HG03565 (cell line): ENCODE data around the gene CHKB.

ENCODE experiments used
- ATAC-seq: cut with Tn5 transposase; IDR thresholded peaks from one replicate; pipeline ENCODE4 v1.9.1; 2021; ENCODE audit warnings: mild to moderate bottlenecking, moderate library complexity; ENCODE audit not compliant: unreplicated experiment

The CHKB gene

GRCh38 chr22:50575426-50575941 lies 7.2 kb downstream of the CHKB start:
- no peak for ATAC-seq

DNA sequence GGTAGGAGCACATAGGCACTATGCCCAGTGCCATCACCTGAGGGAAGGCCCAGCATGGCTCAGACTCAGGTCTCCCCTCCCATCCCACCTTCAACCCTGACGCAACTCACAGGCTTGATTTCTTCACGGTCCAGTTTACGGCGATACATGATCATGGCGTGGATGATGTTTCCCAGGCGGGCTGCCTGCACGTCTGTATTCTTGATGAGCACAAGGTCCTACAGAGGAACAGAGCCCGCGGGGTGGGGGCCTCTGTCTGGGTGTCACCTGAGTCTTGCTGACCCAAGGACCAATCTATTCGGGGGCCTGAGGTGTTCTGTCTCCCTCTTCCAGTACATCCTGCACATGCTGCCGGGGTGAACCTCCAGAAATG lies 8.3 kb downstream of the CHKB start:
- no peak for ATAC-seq

DNA sequence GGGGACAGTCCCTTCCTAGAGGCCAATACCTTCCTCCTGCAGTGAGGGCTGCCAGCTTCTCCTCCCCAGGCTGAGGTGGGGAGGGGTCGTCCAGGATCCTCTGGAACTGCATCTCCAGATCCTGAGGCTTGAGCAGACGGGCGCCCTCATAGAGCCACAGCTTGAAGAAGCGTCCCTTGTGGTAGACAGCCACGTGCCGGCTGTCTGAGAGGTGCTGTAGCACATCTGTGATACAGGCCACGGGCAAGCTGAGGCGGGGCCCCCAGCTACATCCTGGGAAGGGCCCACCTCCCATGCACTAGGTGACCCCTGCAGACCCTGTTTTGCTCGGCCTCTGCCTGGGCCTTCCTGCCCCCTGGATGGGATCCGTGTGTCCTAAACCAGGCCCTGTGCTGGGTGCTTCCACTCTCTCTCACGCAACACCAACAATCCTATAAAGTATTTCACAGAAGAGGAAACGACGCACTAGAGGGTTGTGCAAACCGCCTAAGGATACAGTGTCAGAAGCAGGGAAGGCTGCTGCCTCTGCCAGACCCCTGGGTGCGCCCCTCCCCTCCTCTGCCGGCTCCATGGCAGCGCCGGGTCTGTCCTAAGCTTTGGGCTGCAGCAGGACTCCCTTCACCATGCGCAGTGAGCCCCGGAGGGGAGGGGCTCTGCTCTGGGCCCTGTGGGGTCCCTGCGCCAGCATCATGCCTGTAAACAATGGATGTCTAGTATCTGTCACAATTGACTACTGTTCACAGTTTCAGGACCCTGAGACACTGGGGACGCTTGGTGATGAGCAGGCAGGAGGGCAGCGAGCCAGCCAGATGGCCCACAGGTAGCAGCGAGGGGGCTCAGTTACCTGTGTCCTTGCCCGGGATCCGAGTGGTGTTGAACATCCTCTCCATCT lies 8.9 kb downstream of the CHKB start:
- ATAC-seq = no peak

DNA sequence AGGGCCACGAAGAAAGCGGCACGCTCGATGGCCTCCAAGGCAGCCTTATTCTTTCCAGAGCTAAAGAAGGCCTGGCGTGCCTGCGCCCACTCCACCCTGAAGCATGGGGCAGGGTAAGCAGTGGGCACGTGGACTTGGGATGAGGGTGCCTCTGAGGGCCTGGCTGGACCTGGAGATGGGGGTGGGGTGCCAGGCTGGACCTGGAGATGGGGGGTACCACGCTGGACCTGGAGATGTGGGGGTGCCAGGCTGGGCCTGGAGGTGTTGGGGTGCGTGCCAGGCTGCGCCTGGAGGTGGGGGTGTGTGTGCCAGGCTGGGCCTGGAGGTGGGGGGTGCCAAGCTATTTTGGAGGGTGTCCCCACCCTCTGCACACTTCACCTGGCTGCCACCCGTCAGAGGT lies 9.7 kb downstream of the CHKB start:
- ATAC-seq = no peak

DNA sequence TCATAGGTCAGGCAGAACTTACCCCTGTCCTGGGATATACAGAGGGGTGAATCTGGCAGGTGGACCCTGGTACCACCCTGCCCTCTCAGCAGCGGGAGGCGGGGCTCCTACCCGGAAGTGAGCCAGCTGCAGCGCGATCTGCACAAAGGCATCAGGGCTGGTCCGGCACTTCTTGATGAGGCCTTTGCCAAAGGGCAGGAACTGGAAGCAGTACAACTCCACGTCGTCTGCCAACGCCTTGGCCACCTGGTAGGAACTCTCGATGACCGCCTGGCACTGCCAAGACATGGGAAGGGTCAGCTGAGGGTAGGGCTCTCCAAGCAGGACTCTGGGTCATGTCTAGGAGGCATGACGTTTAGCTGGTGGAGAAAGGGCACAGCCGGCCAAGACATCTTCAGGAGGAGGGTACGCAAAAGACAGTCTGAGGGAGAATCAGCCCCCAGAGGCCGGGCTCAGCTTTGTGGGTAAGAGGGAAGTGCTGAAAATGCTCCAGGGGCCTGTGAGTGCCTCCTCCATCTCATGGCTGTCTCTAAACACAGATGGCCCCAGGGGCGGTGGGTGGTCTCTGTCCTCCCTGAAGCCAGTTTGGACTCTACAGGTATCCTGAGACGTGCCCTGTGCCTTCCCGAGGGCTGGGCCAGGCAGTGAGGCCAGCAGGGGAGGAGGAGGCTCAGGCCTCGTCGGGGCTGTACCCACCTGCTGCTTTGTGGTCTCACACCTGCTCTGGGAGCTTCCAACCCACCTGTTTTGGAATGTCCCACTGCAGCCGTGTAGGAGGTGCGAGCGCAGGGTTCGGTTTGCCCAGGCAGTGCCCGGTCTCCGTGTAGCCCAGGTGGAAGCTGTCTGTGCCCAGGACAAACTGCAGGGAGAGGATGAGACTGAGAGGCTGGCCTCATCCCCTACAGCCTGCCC lies 11.1 kb downstream of the CHKB start:
- no peak for ATAC-seq

DNA sequence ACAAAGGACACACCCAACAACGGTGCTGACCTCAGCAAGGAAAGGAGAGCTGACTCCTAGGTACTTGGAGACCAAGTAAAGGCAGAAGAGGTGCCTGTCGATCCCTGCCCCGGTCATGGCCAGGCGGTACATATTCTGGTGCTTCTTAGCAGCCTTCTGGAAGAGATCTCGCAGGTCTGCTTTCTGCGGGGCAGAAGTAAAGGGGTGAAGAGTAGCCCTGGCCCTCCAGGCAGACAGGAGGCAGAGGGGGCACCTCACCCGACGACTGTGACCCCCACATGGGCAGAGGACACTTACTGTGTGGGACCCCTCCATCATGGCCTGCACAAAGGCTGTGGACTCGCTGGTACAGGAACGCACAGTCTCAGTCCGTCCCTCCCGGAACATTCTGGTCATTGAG lies 11.8 kb downstream of the CHKB start:
- ATAC-seq = no peak

DNA sequence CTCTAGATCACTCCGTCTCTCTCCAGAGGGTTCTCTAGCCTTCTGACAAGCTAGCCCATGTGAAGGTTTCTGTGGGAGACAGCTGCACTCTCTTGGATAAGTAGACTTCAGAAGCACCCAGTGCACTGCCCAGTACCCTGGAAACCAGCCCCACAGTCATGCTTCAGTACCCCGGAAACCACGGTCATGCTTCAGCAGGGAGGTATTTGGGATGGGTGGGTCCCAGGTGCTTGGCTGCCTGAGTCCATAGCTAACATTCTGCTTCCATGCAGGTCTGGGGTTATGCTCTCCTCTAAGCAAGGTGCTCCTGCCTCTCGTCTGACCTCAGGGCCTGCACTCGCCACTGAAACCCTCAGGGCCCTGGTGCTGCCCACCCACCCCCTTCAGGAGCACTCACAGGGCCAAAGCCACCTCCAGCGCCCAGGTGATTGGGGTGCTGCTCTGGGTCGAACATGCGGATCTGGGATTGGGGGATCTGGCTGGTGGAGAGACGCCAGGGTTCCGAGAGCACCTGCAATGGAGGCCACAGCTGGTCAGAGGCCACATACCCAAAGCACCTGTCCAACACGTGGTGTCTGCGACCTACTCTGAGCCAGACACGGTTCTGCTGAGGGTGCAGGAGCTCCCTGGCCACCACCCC lies 12.6 kb downstream of the CHKB start:
- no peak for ATAC-seq

DNA sequence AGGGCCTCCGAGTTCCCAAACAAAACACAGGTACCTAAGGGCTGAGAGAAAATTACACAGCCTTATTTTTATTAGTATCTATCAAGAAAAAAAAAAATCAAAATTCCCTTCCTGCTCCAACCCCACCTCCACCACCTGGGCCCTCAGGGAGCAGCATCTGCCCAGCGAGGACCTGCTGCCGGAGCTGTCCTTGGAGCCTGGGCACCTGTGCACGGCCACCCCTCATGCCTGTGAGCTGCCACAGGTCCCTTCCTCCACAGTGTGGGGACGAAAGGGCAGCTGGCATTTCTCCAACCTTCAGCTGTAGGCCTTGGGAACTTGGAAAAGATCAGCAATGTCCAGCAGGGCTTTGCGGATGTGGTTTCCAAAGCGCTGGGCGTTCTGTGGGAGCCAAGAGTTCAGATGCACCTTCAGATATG lies 13.6 kb downstream of the CHKB start:
- ATAC-seq = no peak

- no peak for ATAC-seq
Observed at GRCh38 chr22:50568626-50569025, 14.0 kb downstream of the CHKB start.

DNA sequence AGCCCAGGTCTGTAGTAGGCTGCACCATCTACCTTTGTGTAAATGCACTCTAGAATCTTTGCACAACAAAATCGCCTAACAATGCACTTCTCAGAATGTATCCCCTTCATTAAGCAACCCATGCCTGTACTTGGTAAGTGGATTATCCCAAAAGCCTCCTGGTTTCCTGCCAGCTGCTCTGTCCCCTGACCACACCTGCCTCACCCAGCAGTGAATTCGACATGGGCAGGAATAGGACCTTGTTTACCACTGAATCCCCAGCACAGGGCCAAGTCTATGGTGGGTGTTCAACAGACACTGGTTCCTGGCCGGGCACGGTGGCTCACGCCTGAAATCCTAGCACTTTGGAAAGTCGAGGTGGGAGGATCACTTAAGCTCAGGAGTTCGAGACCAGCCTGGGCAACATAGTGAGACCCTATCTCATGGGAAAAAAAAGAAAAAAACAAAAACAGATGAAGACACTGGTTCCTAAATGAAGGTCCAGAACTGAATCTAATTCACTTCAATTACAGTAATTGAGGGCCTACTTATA lies 14.9 kb downstream of the CHKB start:
- no peak for ATAC-seq

- ATAC-seq = no peak
Observed at GRCh38 chr22:50564289-50564688, 18.4 kb downstream of the CHKB start.

DNA sequence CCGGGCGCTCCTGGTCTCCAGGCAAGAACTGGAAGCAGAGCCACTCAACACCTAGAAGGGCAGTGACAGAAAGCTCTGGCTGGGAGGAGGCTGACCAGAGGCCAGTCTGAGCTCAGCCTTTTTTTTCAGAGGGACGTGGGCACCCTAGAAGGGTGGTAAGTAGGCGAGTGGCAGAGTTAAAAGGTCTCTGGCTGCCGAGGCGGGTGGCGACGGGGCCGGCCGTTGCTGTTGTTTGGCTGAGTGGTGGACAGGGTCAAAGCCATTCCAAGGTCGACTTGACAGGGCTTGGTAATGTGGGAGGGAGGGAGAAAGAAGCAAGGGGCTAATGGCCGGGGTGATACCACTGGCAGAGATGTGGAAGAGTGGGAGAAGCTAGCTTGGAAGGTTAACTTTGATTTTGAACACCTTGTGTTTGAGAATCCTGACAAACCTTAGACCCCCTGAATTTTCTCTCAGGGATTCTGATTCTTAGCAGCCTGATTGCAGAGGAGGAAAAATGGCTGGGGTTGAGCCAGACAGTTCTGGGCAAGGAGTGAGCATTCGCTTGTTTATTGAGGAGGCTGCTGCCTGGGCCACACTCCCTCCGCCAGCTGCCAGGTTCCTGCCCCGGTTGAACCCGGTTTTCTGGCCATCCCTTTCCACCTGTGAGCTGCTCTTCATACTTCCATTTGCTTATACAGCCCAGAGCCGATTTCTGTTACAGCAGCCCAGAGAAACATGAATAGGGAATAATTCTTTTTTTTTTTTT lies 19.1 kb downstream of the CHKB start:
- ATAC-seq = no peak

GRCh38 chr22:50562523-50563412 lies 19.9 kb downstream of the CHKB start, which contains the start of gene SYCE3:
SYCE3 (minus strand) TSS chr22:50562919; CDS start chr22:50556405, 6,514 bp downstream.
- ATAC-seq = peak; percentile 81

GRCh38 chr22:50561401-50562358 lies 21.0 kb downstream of the CHKB start:
- no peak for ATAC-seq

DNA sequence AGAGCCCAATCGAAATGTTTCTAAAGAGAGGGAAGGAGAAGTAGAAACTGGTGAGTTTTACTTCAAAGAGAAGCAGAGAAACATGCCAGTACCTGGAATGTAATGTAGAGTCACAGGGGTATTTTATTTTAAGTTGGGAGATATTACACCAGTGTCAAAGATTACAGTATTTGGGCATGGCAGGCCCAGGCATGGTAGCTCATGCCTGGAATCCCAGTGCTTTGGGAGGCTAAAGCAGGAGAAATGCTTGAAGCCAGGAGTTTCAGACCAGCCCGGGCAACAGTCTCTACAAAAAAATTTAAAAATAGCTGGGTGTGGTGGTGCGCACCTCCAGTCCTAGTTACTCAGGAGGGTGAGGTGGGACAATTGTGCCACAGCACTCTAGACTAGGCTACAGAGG lies 22.6 kb downstream of the CHKB start:
- ATAC-seq = no peak

DNA sequence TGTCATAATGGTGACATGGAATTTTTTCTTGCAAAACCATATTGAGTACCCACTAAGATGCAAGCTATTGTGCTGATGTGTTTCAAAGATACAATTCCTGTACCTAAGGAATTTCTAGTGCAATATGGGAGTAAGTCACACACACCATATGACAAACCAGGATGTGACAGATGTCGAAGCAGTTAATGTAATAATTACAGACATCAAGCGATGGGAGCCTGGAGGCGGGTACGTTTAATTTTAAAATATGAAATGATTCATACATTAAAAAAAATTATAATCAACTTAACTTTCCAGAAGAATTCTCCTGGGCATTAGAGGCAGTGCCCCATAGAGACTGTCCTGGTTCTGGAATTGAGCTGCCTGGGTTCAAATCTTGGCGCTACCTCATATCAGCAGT lies 25.9 kb downstream of the CHKB start:
- no peak for ATAC-seq

DNA sequence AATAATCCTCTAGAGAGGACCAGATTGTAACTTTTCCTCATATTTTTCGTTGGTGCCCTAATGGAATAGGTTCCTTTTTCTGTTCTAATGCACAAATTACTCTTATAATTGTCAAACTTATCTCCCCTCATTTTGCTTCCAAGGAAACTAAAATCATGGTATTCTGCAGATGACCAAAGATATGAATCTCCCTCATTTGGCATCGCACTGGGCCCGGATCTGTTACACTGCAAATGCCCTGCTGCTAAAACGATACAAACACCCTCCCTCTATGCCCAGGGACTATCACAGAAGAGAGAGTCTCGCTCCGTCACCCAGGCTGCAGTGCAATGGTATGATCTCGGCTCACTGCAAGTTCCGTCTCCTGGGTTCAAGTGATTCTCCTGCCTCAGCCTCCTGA lies 29.3 kb downstream of the CHKB start:
- no peak for ATAC-seq

DNA sequence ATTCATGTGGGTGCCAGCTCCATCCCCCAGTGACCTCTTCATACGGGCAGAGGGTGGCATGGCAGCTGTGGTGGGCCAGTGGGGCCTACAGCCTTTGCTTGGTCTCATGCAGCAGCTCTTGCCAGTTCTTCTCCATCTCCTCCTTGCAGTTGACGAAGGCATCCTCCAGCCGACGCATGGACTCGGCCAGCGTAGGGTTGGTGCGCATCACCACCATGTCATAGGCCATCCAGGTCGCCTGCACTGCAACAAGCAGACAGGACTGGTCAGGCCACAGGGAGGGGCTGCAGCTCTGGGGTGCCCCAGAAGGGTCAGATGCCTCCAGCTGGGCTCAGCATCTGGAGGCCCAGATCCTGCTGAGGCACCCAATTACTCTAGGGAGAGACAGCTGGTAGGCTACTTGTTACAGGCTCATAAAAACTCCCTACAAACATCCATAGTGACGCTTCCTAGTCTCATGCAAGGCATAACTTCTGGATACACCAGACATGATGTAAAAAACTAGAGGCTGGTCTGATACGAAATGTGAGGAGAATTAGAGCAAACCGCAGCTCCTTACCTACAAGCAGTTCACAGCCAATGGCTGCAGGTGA lies 31.4 kb downstream of the CHKB start:
- no peak for ATAC-seq
